Activated CD4-positive, alpha-beta T cell treated with anti-CD3 and anti-CD28 coated beads for 1 hour (primary cell): ENCODE data around the gene MAPK6.
A peak's percentile ranks its signal among the peaks of the same experiment; 100 is the strongest.
"Not testable (repeated sequence)": the region's sequence is repeated elsewhere in the genome, so short reads cannot be mapped to it uniquely, and the experiment has no call there.

Source experiments
- DNase-seq: peaks from one replicate; pipeline ENCODE4 v3.0.0-alpha.2; 2020

MAPK6 gene

DNA sequence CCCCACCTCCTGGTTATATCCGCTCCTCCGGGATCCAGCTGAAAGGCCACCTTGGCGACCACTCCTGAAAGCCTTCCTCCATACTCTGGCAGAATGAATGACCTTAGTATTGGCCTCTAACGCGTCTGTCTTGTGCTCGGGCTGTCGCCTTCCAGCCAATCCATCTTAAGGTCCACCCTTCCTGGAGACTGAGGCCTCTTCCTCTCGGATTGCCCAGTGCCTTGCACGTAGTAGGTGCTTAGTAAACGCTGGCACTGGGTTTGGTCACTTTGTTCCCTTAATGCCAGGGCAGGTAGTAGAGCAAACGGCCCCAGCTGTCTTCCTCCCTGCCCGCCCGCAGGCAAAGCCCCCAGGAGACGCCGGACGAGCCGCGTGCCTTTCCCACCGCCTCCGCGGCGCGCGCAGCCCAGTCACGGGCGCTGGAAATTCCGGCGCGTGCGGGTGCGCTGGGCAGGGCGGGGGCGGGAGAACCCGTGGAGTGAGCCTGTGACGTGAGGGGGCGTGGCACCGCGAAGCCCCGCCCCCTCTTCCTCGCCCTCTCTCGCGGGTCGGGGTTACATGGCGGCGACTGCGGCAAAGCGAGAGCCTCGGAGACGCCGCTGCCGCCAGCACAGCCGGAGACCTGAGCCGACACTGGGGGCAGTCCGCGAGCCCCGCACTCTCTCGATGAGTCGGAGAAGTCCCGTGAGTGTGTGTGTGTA, at the start of gene MAPK6:
MAPK6 (plus strand) TSS at position 527 of the 701 bp plus-strand sequence. CDS start 27,242 bp downstream, outside the sequence.
- peak; percentile 93 for DNase-seq

GRCh38 chr15:51969728-51970127, 49.3 kb upstream of the MAPK6 start:
- no peak for DNase-seq

DNA sequence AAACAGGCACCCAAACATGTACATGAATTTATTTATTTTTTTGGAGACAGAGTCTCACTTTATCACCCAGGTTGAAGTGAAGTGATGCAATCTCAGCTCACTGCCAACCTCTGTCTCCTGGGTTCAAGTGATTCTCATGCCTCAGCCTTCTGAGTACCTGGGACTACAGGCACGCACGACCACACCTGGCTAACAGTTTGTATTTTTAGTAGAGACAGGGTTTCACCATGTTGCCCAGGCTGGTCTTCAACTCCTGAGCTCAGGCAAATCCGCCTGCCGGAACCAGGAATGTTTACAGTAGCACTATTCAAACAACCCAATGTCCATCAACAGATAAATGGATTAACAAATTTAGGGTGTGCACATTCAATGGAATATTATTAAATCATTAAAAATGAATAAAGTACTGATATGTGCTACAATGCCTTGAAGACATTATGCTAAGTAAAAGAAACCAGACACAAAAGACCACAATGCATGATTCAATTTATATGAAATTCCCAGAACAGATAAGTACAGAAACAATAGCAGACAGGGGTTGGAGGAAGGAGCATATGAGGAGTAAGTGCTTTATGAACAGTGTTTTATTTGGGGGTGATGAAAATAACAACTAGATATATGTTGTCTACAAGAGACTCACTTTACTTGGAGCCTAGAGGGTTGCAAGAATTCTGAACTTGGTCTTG, 48.7 kb upstream of the MAPK6 start:
- DNase-seq: no peak

DNA sequence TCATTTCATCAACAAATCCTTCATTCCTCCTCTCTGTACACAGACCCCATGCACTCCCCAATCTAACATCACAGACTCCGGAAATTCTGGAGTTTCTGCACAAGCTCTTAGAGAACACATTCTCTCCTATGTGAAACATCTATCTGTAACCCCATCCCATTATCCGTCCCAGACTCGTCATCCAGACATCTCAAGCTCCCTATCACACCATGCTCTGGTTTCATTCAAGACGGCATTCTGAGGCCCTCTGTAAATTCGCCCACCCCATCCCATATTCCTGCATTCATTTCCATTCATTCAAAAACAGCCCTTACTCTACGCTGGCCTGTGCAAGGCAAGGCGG, 48.0 kb upstream of the MAPK6 start:
- no peak for DNase-seq

- peak; percentile 78 for DNase-seq
These were observed 47.5 kb upstream of the MAPK6 start, which contains the start of gene LEO1 for GRCh38 chr15:51971375-51972133. LEO1 (minus strand) TSS chr15:51971778; CDS start chr15:51971745, 33 bp downstream.

- no peak for DNase-seq
These were observed 45.8 kb upstream of the MAPK6 start for GRCh38 chr15:51973220-51973619.

DNA sequence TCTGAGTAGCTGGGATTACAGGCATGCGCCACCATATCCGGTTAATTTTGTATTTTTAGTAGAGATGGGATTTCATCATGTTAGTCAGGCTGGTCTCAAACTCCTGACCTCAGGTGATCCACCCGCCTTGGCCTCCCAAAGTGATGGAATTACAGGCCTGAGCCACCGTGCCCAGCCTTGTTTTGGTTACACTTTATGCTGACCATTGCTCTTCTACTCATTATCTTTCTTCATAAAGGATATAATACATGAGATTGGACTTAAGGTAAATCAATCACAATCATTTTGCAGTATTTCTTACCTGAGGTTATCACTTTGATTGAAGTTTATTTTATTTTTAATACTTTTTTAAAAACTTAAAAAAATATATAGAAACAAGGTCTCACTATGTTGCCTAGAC, 45.2 kb upstream of the MAPK6 start:
- DNase-seq: no peak

DNA sequence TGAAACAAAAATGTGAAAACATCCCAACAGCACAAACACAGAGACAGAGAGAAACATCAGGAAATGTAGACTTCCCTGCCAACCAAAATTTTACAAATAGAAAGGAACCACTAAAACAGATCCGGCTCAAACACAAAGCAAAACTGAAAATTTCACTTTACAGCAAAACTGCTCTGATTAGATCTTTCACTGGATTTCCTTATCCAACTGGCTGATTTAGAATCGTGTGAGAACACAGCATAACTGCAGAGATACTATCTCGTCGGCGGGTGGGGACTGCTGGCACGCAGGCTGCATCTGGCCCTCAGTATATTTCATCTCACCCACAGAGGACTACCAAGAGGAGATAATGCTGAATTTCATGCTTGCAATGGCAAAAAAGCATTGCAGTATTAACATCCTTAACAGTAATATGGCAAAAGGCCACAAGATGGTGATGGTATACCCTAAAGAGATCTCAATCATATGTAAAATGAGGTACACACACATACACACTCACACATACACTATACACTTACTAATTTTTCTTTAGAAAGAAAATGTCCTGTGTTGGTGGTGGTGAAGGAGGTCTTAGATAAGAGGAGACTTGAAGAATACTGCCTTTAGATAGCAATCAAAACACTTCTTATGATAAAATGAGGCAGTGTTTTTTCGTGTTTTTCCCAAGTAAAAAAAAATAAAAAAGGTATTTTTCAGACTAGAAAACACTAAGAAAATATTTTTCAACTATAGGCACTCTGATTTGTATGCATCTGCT, 36.8 kb upstream of the MAPK6 start:
- DNase-seq: peak; percentile 12

DNA sequence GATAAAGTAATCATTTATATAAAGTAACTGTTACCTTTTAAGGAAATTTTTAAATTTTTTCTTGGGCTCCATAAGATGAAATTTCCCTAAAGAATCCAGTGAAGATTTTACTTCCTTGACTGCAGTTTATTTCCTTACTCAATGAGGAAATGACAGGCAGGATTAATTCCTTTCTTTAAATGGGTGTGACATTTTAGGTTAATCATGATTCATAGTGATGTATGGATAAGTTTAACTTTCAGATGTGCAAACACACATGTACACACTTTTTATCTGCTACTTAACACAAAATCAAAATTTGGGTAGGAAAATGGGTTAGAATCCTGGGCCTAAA, 36.3 kb upstream of the MAPK6 start:
- no peak for DNase-seq

GRCh38 chr15:51991141-51991540, 27.9 kb upstream of the MAPK6 start:
- DNase-seq: no peak

DNA sequence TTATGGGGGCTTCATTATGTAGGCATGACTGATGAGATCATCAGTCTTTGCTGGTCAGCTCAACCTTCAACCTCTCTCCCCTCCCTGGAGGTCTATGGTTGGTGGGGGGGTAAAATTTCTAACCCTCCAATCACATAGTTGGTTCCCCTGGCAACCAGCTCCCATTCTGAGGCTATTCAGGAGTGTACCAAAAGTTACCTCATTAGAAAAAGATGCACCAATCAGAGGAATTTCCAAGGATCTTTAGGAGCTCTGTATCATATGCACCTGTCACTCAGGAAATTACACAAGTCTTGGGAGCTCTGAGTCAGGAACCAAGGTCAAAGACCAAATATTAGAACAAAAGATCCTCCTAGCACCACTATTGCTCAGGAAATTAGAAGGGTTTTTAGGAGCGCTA, 26.1 kb upstream of the MAPK6 start:
- DNase-seq: no peak

- no peak for DNase-seq
These were observed 16.7 kb upstream of the MAPK6 start for GRCh38 chr15:52002351-52002750.

- not testable (repeated sequence) for DNase-seq
These were observed 15.9 kb upstream of the MAPK6 start for GRCh38 chr15:52003089-52003488.

DNA sequence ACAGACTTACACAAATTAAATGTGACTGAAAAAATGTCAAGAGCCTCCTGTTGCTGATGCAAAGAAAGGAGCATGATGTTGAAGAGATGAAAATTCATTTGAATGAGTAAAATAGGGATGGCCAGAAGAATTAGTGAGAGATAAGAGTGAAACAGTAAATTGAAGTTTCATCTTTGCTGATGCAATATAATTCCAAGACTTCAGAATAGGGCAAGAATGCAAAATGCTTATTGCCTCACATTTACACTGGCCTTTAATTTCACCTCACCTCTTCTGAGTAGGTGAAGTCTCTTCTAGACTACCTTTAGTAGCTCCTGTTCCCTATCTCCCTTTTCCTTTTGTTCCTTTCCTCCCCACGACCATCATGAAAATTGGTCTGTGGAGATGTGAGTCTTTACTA, 15.3 kb upstream of the MAPK6 start:
- DNase-seq: no peak

DNA sequence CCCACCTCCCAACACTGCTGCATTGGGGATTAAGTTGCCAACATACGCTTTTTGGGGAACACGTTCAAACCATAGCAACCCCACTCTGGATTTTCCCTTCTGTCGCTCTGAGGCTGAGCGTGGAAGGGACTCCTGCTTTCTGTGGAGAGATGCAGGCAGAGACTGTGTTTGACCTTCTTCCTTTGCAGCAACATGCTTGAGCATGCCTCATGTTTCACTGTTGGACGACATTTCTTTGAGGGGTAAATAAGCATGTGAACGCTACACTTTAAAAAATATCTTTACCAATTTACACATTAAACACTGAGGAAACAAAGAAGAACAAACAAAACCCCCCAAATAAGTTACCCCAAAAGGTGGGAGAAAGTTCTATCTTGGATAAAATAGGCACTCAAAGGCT, 14.2 kb upstream of the MAPK6 start:
- DNase-seq: no peak

- DNase-seq: no peak
These were observed 13.0 kb upstream of the MAPK6 start for GRCh38 chr15:52005748-52006701.

DNA sequence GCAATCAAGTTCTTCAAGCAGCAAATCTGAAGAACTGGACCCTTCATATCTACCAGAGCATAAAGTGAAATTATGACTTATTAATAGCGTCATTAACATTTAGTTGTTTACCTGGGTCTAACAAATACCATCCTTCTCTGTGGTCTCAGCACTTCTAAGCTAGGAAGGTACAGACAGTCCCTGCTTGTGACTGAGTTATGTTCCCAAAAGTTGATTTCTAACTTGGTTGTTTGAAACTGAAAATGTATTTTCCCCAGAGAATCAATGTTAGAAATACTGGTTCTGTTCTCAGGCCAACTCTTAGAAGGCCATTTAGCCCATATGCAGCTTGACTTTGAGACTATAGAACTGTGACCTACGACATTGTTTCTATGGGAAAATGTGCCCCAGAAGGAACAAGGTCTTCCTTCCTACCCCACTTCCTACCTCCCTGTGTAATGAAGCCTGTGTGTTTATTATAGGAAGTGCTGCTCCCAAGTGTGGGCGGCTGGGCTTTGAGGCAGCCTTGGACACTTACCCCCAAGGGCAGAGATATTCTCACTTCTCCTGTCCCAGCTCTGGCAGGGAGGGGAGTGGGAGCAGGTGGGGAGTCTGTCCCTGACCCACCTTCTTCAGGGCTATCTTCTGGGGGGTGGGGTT, 12.2 kb upstream of the MAPK6 start:
- DNase-seq: no peak

- DNase-seq: no peak
These were observed 10.7 kb upstream of the MAPK6 start for GRCh38 chr15:52008359-52008697.

- DNase-seq: no peak
These were observed 10.2 kb upstream of the MAPK6 start for GRCh38 chr15:52008698-52009434.

DNA sequence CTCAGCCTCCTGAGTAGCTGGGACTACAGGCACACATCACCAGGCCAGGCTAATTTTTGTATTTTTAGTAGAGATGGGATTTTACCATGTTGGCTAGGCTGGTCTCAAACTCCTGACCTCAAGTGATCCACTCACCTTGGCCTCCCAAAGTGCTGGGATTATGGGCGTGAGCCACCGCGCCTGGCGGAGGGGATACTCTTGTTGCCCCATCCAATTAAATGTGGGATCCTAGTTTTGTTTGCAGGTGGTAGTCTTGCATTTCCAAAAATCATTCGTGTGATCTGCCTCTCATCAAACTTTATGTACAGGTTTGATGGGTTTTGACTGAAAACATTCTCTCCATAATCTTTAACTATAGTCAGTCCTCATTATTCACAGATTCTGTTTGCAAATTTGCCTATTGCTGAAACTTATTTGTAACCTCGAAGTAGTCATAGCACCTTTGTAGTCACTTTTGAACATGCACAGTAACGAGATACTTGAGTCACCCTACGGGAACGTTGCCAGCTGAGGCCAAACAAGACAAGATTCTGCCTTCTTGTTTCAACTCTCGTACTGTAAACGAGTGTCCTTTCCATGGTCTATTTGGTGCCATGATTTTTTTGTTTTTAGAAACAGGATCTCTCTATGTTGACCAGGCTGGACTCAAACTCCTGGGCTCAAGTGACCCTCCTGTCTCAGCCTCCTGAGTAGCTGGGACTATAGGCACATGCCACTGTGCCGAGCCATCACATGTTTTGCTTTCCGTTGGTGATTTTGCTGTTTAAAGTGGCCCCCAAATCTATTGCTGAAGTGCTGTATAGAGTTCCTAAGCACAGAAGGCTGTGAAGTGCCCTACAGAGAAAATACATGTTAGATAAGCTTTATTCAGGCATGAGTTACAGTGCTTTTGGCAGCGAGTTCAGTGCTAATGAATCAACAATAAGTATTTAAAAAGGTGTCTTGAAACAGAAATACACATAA, 8.1 kb upstream of the MAPK6 start:
- no peak for DNase-seq
